MV-4-11 (cell line): ENCODE results near the gene TRIM32.
A peak's percentile ranks its signal among the peaks of the same experiment; 100 is the strongest.

Experiments used
- DNase-seq: peaks from one replicate; lab custom pipeline; 2025; lab: John Stamatoyannopoulos, UW

TRIM32 gene, protein sequence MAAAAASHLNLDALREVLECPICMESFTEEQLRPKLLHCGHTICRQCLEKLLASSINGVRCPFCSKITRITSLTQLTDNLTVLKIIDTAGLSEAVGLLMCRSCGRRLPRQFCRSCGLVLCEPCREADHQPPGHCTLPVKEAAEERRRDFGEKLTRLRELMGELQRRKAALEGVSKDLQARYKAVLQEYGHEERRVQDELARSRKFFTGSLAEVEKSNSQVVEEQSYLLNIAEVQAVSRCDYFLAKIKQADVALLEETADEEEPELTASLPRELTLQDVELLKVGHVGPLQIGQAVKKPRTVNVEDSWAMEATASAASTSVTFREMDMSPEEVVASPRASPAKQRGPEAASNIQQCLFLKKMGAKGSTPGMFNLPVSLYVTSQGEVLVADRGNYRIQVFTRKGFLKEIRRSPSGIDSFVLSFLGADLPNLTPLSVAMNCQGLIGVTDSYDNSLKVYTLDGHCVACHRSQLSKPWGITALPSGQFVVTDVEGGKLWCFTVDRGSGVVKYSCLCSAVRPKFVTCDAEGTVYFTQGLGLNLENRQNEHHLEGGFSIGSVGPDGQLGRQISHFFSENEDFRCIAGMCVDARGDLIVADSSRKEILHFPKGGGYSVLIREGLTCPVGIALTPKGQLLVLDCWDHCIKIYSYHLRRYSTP

DNA sequence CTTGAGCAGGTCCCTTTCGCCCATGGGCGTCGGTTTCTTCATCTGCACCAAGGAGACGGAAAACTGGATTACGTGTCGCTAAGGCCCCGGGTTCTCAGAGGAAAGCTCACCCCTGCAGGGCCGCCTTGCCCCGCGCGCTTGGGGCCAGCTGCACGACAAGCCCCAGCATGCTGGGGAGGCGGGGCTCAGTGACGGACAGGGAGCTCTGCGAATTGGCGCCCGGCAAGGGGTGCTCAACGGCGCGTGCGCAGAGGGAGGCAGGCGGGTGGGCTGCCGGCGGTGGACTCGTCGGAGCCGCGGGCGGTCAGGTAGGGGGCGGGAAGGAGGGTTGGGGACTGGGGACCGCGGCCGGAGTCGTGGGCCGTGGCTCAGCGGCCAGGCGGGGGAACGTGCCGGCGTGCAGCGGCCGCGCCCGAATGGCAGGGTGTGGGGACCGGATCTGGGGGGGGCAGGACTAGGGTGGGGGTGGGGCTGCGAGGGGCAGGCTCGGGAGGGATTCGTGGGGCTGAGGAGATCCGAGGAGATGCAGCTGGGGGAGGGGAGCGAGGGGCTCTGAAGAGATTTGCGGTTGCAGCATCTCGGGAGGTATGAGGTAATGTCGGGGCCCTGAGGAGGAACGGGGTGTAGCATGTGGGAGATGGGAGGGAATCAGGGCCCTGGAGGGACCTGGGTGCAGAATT is at the start of gene TRIM32:
TSS of gene TRIM32 (plus strand) at position 232 of the 680 bp plus-strand sequence. CDS start 10,438 bp downstream, outside the sequence.
- no peak for DNase-seq

DNA sequence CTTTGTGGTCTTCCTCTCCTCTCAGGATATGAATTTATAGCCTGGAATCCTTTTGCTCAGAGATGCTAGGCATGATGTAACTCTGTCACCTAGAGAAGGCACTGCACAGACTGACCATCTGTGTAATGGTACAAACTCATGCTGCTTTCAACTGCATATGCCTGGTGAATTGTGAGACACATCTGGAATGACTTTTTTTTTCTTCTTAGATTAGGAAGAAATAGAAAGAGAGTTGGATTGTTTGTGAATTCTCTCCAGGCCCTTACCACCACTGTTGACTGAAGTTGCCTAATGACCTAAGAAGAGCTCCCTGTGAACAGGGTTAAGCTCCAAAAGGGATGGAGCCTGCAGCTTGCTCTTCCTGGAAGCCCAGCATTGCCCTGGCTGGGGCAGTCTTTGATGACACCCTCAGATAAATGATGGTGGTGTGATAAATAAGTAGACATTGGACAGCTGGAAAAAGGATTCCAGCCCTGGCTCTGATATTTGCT is 47.8 kb upstream of the TRIM32 start:
- DNase-seq, result no peak

DNA sequence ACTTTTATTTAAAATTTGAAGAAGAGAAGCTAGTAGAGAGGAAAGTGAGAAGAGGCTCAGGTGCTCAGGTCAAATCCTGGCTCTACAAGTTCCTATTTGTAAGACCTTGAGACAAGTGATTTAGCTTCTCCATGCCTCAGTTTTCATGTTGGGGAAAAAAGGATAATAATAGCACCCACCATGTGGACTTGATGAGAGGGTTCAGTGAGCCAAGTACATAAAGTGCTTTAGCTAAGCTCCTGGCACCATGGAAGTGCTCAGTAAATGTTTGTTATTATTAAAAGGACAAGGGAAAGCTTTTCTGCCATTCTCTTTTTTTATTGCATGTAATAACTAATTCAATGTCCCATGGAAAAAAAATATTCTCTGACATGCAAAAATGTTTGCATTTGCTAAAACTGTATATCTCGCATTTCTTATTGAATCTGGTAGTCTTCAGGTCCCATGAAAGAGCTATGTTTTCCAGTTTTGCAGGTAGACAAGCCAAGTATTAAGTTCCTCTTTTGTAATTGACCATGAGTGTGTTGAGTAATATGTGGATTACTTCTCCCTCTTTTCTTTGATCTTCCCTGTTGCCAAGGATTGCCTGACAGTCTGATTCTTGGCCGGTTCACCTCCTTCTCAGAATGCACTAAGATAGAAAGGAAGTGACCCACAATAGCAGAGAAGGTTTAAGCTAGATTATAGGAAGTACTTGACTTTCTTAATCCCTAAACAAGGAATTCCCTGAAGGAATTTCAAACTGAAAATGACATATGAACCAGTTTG is 45.6 kb upstream of the TRIM32 start:
- no peak for DNase-seq

DNA sequence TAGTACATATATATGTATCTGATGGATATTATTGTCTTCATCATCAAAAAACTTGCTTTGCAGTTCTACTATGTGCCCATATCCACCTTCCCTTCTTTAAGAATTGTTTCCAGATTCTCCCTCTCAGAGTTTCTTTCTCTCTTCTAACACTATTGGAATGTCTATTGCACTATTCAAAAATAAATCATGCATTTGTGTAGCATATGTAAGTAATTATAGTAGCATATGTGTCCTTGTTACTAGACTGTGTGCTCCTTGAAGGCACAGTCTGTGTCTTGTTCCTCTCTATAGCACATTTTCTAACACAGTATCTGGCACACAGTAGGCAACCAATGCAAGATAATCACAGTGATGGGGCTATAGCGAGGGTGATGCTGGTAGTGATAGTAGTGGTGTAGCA is 43.4 kb upstream of the TRIM32 start:
- no peak for DNase-seq

DNA sequence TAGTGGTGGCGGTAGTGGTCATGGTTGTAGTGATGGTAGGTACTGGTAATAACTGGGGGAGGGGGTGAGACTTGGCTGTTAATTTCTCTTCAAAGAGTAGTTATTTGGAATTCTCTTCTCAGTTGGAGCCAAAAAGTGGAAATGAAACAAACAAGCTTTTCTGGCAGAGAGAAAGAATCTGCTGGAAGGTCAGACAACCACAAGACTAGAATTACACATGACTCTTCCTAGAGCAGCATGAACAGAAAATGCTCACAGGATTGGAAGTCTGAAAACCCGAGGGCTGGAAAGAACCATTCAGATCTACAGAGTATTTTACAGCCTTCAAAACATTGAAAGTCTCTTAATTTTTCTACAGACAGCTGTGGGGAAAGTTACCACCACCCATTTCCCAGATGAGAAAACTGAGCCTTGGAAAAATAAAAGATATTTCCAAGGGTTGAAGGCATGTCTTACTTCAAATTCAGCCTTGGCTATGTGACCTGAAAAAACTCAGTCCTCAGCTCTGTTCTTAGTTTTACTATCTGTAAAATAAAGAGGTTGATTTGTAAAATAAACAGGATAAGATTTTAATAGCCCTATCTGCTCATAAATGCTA is 42.9 kb upstream of the TRIM32 start:
- DNase-seq, result peak; percentile 30

DNA sequence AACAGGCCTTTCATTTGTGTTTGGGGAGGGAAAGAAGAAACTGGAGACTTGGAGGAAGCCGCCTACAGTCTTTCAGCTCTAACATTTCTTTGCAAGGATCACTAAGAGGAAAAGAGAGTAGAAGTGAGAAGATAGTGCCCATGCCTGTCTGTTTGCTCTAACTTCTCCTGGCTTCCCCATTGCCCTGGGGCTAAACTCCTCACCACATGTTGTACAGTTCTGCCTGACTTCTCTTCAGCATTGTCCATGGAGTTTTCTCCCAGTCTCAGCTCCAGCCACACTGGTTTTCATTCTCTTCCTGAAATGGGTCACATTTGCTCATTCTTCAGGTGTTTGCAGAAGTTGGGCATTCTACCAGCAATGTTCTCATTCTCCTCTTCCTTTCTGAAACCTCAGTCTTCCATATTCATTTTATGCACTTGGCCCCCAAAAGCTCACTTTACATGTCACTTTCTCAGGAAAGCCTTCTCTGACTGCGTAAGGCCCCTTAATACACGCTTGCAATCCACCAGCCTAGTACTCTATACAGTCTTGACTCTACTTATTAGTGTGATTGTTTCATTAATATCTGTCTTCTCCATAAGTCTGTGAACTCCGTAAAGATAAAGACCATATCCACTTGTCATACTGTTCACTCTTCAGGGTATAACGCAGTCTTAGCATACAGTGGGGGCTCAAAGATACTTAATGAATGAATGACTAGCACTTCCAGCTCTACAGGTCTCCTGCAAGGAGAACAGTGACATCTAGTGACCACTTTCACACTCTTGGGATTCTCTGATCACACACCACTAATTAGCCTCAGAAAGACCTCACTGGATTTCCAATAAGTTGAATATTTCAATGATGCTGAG is 40.2 kb upstream of the TRIM32 start:
- peak; percentile 4 for DNase-seq

DNA sequence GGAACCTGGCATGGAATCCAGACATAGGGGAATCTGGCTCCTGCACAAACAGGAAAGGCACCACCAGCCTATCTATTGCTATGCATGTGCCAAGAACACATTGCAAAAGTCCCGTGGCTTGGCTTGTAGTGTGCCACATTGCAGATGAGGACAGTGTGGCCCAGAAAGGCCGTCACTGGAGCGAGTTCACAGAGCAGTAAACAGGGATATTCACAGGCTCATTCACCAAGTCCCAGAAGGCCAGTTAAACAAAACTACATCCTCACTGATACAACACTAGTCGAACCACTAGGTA is 39.6 kb upstream of the TRIM32 start:
- no peak for DNase-seq

DNA sequence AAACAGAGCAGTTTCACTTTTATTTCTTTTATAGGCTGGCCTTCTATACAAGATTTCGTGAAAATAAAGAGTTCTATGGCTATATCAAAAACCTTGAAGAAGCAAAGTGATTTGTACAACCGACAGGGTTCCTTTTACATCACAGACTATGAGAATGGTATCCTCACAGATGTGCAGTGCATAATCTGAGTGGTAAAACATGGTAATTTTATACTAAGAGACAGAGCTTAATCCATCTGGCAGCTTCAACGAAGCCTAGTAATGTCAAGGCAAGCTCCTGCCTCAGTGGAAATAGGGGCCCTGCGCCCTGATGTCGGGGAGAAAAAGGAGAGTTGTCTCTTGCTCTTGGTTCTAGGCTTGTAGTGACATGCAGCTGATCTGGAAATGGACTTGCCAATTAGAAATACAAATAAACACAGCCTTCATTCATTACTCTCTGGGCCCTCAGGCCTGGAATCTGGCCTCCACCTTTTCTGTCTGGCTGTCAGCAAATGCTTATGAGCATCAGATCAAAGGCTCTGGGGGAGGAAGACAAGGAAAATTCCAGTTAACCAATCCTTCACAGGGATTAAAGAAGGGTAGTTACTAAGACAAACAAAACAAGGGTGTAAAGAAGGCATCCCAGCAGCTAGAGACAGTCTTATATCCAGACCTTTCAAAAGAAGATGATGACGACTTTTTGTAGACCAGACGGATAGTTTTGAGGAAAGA is 33.6 kb upstream of the TRIM32 start:
- no peak for DNase-seq

DNA sequence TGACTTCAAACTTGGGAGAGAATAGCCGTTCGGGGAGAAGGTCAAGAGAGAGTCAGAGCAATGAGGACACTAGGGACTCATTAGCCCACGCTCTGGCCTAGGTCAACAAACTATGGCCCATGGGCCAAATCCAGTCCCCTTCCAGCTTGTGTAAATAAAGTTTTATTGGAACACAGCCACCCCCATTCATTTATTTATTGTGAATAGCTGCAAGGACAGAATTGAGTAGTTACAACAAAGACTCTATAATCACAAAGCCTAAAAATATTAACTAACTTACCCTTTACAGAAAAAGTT is 33.1 kb upstream of the TRIM32 start:
- no peak for DNase-seq

DNA sequence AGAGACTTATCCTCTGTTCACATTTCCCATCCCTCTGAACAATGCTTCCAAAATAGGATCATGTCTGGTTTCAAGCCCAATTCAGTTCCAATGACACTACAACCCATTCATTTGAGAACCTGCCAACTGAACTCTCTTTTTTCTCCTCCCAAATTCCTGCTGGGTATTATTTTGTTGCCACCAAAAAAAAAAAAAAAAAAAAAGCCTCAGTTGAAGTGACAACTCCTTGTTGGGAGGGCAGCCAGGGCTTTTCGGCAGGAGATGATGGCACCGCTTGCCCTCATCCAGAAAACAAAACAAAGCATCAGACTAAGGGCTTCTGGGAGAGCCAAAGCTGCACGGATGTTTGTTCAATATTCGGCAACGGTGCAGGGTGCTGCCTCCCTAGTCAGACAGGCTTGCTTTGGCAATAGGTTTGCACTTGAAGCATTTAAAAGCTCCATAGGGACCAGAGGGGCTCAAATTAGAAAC is 30.6 kb upstream of the TRIM32 start:
- DNase-seq, result no peak

DNA sequence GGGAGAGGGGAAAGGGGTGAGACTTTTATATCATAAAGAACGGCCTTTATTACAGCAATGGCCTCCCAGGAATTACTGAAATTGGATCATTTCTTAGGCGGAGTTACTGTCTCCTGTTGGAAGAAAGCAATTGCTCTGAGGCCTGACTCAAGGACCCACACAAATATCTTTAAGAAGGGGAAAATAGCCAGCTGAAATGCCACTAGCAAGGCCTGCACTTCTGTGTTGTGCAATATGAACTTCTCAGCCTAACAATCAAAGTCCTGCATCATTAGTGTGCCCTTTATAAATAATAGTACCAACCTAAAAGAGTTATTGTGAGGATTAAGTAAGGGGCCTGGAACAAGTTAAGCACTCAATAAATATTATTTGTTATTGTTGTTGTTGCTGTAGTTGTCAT is 30.1 kb upstream of the TRIM32 start:
- DNase-seq, result no peak

DNA sequence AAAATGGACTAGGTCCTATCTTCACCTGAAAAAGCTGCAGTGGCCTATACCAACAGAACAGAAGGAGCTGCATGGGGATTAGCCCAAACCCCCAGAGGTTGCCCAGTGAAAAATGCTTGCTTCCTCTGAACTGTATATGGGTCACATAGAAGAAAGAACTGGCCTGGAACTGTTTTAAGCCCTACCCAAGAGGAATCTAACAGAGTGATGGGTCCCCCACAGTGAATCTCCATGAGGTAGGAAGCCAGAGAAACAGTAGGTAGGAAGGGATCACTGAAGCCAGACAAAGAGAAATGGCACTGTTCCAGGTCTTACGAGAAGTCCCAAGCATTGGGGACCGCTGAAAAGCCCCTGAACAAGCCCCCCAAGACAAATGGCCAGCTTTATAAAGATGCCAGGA is 28.8 kb upstream of the TRIM32 start:
- no peak for DNase-seq

DNA sequence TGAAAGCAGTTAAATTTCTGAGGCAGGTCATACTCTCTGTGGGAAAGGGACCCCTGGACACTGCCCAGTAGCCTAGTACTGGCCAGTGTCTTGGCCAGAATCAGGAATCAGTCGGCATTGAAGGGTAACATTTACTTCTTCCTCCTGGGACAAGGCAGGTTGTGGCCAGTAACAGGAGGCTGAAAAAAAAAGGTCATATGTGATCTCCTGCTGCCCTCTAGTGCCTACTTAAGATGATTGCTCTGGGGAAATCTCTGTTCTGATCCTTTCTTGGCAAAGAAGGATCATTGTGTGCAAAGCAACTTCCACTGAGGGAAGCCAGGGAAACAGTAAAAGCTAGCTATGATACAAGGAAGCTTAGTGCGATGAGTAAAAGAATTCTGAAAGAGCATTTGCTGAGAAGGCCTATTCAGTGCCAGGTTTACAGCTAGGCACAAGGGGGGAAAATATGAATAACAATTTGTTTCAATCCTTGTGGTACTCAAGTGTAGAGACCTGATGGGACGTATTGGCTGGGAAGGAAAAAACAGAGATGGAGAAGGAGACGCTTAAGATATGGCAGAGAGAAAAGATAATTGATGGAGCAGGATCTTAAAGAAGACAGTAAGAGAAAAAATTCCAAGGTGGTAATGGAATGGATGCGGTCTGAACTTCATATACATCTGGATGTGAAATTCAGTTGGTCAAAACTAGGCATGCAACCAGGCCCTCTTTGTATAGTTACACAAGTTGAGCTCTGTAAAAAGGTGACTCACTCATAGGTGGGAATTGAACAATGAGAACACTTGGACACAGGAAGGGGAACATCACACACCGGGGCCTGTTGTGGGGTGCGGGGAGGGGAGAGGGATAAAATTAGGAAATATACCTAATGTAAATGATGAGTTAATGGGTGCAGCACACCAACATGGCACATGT is 25.8 kb upstream of the TRIM32 start:
- peak; percentile 30 for DNase-seq

DNA sequence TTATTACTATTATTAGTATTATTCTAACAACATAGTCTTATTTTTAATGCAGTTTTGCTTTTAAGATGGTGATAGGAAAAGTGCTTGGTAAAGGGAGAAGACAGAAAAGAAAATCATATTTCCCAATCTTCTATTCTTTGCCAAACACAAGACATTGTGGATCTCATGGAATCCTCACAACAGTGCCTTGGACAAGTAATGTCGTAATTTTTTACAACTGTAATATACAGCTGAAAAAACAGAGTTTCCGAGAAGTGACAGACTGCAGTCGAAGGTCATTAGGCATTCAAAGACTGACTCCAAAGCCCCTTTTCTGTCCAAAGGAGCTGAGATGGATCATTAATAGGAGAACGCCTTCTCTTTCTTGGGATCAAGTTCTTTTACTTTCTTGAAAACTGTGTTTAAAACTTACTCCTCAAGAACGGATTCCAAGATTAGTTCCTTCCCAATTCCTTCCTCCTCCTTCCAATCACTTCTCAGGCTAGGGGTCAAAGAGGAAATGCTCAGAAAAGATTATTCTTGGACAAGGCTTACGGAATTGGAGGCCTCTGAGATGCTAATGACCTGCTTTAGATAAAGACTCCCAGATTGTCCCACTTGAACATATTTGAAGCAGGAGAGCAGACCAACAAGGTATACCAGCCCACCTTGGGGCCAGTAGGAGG is 24.3 kb upstream of the TRIM32 start:
- no peak for DNase-seq

DNA sequence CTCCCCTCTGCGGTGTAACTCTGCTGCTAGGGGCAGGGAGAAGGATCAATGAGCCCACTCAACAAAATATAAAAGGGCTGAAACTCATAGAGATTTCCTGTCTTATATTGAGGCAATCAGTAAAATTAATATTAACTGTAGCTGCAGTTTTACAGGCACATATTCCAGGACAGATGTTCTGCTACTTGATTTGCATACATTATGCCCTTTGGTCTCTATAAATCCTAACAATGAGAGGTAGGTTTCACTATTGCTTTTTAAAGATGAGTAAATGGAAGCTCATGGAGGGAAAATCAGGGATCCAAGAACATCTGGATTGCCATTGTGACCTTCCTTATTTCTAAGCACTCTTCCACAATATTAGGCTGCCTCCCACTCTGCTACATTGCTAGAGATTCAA is 23.5 kb upstream of the TRIM32 start:
- no peak for DNase-seq

DNA sequence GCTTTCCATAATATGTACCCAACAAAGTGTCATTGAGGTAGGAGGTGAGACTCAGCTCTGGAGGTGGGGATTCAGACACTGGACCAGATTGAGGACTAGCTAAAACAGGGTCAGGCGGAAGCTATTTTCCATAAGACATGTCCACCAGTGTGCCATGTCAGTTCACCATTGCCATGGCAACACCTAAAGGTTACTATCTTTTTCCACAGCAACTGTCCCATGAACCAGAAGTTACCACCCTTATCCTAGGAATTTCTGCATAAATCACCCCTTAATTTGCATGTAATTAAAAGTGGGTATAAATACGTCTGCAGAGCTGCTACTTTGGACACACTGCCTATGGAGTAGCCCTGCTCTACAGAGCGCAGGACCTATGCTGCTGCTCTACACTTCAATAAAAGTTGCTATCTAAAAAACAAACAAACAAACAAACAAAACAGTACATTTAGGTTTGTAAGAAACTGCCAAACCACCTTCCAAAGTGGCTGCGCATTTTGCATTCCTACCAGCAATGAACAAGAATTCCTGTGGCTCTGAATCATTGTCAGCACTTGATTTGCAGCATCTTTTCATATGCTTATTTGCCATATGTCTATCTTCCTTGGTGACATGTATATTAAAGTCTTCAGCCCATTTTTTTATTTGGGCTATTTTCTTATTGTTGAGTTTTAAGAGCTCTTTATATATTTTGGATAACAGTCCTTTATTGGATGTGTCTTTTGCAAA is 18.0 kb upstream of the TRIM32 start:
- no peak for DNase-seq

DNA sequence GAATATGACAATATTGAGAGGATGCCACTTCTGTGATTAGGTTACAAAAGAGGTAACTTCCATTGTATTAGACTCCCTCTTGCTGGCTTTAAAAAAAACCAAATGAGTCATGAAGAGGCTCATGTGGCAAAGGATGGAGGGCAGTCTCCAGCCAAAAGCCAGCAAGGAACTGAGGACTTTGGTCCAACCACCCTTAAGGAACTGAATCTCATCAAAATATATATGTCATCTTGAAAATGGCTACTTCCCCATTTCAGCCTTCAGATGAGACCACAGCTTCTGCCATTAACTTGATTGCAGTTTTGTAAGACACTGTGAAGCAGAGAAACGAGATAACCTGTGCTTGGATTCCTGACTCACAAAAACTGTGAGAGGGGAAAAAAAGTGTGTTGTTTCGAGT is 15.5 kb upstream of the TRIM32 start:
- peak; percentile 83 for DNase-seq

DNA sequence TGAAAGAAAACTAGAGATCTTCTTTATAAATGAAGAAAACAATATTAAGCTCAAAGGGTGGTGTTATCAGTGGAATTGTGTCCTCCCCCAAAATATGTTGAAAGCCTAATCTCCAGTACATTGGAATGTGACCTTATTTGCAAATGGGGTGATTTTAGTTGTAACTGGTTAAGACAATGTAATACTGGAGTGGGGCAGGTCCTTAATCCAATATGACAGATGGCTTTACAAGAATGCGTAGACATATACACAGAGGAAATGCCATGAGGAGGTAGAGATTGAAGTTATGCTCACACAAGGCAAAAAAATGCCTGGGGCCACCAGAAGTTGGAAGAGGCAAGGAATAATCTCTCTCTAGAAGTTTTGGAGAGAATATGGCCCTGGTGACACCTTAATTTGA is 13.7 kb upstream of the TRIM32 start:
- DNase-seq, result no peak
